Head of caudate nucleus (tissue), 42 donors: Measurements from ENCODE around the gene RCL1.
A peak's percentile ranks its signal among the peaks of the same experiment; 100 is the strongest.
"Not testable (repeated sequence)": the region's sequence is repeated elsewhere in the genome, so short reads cannot be mapped to it uniquely, and the experiment has no call there.

ENCODE experiments used
- DNase-seq, 42 donors: peaks; one replicate each; pipeline versions ENCODE4 v3.0.0 to v3.0.0-alpha.2; 2020 to 2021; ENCODE audit warnings: mixed read lengths in 7 of 42
- intact Hi-C: fragments of 100-400 bp; cut with DNase I; formaldehyde crosslinking; loops from one replicate; pipeline ENCODE4 v1.15.0; 2022

RCL1 gene

GRCh38 chr9:4792572-4793458 is at the start of gene RCL1:
RCL1 (plus strand) TSS chr9:4792944; CDS start chr9:4793092, 148 bp downstream.
- intact Hi-C loops: loop anchor here (5.0 kb wide), 2 partner anchors 116 to 194 kb away; partner anchors contain the start of genes CDC37L1 and JAK2
- peak; percentile 90 to 99 (median 98) for DNase-seq

DNA sequence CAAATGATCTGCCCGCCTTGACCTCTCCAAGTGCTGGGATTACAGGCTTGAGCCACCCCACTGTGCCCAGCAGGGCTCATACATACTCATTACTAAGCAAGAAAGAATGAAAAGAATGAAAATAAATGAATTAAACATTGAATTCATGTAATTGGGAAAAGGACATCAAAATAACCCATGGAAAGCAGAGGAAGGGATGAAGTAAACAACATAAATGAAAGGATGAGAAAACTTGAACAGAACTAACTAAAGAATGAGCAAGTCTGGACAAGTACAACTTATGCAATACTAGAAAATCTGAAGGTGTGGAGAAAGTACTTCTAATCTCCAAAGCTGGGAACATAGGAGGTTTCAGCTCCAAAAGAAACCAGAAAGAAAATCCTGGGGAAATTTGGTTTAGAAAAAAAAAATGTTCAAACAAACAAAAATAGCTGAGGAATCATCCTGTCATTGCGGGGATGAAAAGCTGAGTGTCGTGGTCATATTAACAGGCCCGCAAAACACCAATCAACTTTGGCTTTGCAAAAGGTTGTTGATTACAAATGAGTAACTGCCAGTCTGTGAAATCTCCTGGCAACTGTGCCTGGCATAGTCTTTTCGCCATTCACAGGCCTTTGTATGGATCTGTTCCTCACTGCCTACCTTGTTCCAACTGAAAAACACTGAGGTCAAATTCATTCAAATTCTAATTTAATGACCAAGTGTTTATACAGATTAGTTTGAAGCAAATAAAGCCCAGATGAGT is 49.4 kb upstream of the RCL1 start:
- intact Hi-C loops: loop anchor here (5.0 kb wide), 1 partner anchor 239 kb away; no protein-coding TSS in a partner anchor
- peak in 1 of 42 donors; percentile 14 for DNase-seq

DNA sequence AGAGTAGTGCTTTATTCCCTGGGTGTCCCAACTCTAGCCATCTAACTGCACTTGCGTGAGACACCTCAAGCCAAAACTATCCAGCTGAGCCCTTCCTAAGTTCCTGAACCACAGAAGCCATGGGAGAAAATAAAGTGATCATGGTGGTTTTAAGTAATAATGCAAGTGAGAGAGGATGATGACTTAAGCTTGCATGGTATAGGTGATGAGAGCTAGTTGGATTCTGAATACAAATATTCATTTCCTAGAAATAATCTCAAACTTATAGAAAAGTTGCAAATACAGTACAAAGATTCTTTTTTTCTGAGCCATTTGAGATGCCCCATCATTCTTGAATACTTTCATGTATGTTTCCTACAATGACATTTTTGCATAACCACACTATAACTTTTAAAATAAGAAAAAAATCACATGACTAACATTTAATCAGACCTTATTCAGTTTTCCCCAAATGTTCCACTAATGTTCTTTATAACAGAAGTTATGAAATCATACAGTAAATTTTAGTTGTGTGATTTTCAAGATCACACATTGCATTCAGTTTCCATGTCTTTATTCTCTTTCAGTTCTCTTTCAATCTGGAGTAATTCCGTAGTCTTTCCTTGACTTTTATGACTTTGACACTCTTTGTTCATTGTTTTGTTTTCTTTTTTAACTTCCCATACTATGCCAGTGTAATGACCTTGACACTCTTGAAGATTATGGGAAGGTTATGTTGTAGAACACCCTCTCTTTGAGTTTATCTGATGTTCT is 46.3 kb upstream of the RCL1 start:
- intact Hi-C loops: no loop called here
- no peak for DNase-seq

DNA sequence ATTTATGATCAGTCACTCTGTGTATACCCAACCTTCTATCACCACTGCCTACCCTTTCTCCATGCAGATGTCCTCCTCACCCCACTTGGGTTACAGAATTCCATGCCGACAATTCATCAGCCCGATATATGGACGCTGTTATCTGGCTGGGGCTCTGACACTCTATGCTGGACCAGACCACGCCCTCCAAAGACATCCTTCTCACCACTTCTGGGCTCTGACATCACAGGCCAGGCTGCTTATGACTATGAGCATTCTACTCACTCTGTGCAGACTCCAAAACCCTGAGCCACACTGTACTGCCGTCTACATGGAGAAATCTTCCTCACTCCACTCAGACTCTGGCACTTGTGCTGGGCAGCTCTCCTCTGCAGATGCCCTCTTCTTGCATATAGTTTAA is 44.1 kb upstream of the RCL1 start:
- intact Hi-C loops: no loop called here
- DNase-seq: no peak

DNA sequence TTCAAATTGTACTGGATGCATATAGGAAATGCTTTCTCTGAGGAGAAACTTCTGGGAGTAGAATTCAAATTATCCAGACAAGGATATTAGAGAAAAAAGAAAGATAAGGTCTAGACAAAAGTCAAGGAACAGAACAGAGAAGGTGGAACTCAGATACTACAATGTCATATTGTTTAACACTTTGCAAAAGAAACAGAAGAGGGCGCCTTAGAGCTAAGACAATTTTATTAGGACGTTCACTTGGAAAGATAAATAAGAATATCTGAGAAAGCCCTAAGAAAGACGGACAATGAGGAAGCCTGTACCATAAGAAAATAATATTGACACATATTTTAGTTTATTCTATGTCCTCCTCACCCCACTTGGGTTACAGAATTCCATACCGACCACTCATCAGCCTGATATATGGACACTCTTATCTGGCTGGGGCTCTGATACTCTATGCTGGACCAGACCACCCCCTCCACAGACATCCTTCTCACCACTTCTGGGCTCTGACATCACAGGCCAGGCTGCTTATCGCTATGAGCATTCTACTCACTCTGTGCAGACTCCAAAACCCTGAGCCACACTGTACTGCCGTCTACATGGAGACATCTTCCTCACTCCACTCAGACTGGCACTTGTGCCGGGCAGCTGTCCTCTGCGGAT is 42.6 kb upstream of the RCL1 start:
- intact Hi-C loops: no loop called here

DNA sequence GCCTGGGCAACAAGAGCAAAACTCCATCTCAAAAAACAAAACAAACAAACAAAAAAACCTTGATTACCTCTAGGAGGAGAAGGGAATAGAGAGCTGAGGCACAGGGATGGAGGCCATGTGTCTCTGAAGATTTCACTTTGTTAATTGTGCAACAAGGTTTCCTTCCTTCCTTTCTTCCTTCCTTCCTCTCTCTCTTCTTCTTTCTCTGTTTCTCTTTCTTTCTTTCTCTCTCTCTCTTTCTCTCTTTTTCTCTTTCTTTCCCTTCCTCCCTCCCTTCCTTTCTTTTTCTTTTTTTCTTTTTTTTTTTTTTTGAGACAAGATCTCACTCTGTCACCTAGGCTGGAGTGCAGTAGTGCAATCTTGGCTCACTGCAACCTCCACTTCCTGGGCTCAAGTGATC is 38.2 kb upstream of the RCL1 start:
- intact Hi-C loops, DNase-seq: not testable (repeated sequence)

More for the DNA sequence above, 42.6 kb upstream of the RCL1 start:
- DNase-seq: peak in 1 of 42 donors; percentile 20

DNA sequence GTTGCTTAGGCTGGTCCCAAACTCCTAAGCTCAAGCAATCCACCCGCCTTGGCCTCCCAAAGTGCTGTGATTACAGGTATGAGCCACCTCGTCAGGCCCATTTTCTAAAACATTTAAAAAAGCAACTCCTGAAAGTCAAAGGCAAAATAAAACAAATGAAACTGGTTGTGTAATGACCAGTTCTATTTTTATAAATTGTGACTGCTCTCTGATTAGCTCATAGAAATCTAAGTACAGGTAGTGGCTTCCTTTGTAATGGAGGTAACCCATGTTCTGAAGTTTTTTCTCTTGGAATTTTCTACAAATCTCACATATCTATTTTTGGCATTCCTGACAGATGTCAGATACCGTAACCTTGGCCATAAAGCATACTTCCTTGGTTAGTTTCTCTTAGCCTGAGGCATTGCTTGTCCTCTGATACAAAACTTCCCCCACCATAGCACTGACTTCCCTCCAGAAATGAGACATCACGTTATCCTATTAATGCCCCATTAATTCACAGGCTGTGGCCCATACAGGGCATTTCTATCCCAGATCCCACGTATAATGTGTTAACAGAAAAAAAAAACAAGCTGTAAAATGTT is 37.6 kb upstream of the RCL1 start:
- intact Hi-C loops: no loop called here
- no peak for DNase-seq

- intact Hi-C loops: no loop called here
- DNase-seq: peak in 1 of 42 donors; percentile 4
Observed at GRCh38 chr9:4756420-4756819, 36.3 kb upstream of the RCL1 start.

- peak in 7 of 42 donors; percentile 13 to 46 (median 26) for DNase-seq
- intact Hi-C loops: loop anchor here (5.0 to 10.0 kb wide), 2 partner anchors 227 to 685 kb away; partner anchors contain the start of gene JAK2
Observed at GRCh38 chr9:4760122-4760521, 32.6 kb upstream of the RCL1 start.

GRCh38 chr9:4762108-4762885 is 30.4 kb upstream of the RCL1 start:
- DNase-seq: peak; percentile 41 to 92 (median 78)
- intact Hi-C loops: loop anchor here (5.0 to 10.0 kb wide), 2 partner anchors 225 to 683 kb away; partner anchors contain the start of gene JAK2

GRCh38 chr9:4762886-4763541 is 29.7 kb upstream of the RCL1 start:
- peak in 3 of 42 donors; percentile 14 to 43 (median 15) for DNase-seq
- intact Hi-C loops: loop anchor here (5.0 to 10.0 kb wide), 2 partner anchors 224 to 682 kb away; partner anchors contain the start of gene JAK2

GRCh38 chr9:4764033-4764432 is 28.7 kb upstream of the RCL1 start:
- no peak for DNase-seq
- intact Hi-C loops: loop anchor here (5.0 to 10.0 kb wide), 2 partner anchors 223 to 681 kb away; partner anchors contain the start of gene JAK2

GRCh38 chr9:4768681-4769080 is 24.1 kb upstream of the RCL1 start:
- DNase-seq: no peak
- intact Hi-C loops: loop anchor here (10.0 kb wide), 1 partner anchor 676 kb away; no protein-coding TSS in a partner anchor

DNA sequence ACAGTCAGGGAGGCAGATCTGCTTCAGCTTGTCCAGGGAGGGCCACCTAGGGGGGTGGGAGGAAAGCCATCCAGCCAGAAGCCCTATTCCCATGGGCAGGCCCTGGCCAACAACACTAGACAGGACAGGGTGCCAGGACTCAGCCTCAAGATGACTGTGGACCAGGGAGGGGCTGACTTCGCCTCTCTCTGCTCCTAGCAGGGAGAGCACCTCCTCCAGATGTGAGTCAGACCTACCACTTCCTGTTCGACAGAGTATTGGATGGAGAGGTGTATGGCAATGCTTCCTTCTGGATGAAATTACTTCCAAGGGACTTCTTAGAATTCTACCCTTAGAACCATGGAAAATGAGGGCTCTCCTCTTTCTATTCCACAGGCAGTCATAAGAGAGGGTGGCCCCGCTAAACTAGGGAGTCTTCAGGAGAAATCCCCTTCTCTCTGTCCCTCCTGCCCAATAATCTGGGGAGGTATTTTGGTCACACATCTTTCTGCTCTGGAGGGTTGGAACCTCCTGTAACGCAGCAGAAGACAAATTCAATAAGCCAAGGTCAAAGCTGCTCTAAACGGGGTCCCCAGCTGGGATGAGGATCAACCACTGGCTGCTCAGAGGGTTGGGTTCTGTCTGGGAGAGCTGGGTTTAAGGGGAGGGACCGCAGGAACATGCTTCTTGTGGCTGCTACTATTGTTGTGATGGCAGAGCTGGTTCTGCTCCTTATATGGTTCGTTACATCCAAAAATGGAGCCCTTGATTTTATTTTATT is 23.2 kb upstream of the RCL1 start:
- DNase-seq: no peak
- intact Hi-C loops: loop anchor here (10.0 kb wide), 1 partner anchor 675 kb away; no protein-coding TSS in a partner anchor

- DNase-seq: no peak
- intact Hi-C loops: no loop called here
Observed at GRCh38 chr9:4771788-4772187, 21.0 kb upstream of the RCL1 start.

DNA sequence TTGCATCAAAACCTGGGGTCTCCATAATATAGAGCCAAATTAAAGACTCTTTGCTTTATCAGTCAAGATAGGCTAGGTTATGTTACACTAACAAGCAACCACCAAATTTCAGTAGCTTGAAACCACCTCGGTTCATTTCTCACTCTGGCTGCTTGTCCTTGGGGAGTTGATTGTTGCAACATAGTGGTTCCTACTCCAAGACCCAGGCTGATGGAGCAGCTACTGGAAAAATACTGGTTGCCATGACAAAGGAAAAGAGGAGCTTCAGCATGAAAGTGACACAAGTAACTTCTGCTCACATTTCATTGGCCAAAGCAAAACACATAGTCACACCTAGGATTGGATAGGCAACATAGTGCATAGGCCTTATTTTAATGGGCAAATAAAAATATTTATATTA is 18.5 kb upstream of the RCL1 start:
- intact Hi-C loops: no loop called here
- DNase-seq: no peak
